Activated CD4-positive, alpha-beta T cell treated with anti-CD3 and anti-CD28 coated beads for 48 hours (primary cell): ENCODE data around the gene PTX4.

ENCODE experiments used
- DNase-seq: peaks from one replicate; pipeline ENCODE4 v3.0.0-alpha.2; 2020

Gene PTX4

GRCh38 chr16:1488619-1489018 is at the start of gene PTX4:
Gene PTX4, minus strand, starts transcription at chr16:1488944. Its CDS starts 35 bp downstream, at chr16:1488909.
- DNase-seq: no peak

GRCh38 chr16:1537763-1538289 is 49.1 kb upstream of the PTX4 start:
- DNase-seq: peak; percentile 57

- no peak for DNase-seq
Observed at GRCh38 chr16:1537138-1537577, 48.4 kb upstream of the PTX4 start.

- no peak for DNase-seq
Observed at GRCh38 chr16:1536601-1537000, 47.9 kb upstream of the PTX4 start.

- peak; percentile 48 for DNase-seq
Observed at GRCh38 chr16:1535391-1536291, 46.9 kb upstream of the PTX4 start.

GRCh38 chr16:1534021-1535020 is 45.6 kb upstream of the PTX4 start:
- DNase-seq: peak; percentile 47

GRCh38 chr16:1533443-1533951 is 44.8 kb upstream of the PTX4 start, which contains the start of gene TMEM204:
Gene TMEM204, plus strand, starts transcription at chr16:1533666. Its CDS starts 610 bp downstream, at chr16:1534276.
- peak; percentile 47 for DNase-seq

- no peak for DNase-seq
Observed at GRCh38 chr16:1532771-1533170, 44.0 kb upstream of the PTX4 start.

GRCh38 chr16:1532081-1532760 is 43.5 kb upstream of the PTX4 start:
- no peak for DNase-seq

- no peak for DNase-seq
Observed at GRCh38 chr16:1531638-1531910, 42.8 kb upstream of the PTX4 start.

- no peak for DNase-seq
Observed at GRCh38 chr16:1530883-1531637, 42.3 kb upstream of the PTX4 start.

- no peak for DNase-seq
Observed at GRCh38 chr16:1530349-1530882, 41.7 kb upstream of the PTX4 start.

- no peak for DNase-seq
Observed at GRCh38 chr16:1528921-1529537, 40.3 kb upstream of the PTX4 start.

GRCh38 chr16:1527836-1528811 is 39.4 kb upstream of the PTX4 start:
- no peak for DNase-seq

- peak; percentile 30 for DNase-seq
Observed at GRCh38 chr16:1526608-1527555, 38.1 kb upstream of the PTX4 start.

- DNase-seq: peak; percentile 24
Observed at GRCh38 chr16:1525871-1526607, 37.3 kb upstream of the PTX4 start.

- DNase-seq: no peak
Observed at GRCh38 chr16:1524366-1524765, 35.6 kb upstream of the PTX4 start.
